OCI-M2 (cell line): ENCODE data around the gene CMC2.

Experiments used
- DNase-seq: peaks from one replicate; lab custom pipeline; 2025; ENCODE audit not compliant: unreplicated experiment; lab: John Stamatoyannopoulos, UW

Gene CMC2

DNA sequence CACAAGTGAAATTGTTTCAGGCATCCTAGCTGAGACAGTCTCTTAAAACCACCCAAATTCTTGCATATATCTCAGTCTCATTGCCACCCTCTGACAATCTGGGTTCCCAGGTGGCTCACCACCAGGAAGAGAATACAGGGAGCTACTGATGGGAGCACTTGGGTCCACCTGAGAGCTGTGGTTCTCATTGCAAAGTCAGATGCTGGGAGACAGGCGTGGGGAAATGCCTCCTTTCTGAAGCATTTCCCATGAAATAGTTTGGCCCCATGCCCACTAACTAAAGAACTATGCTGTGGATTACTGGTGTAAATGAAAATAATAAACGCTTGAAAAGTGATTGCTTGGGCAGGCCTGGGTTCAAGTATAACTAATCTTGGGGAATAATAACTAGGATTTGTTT is 70.3 kb downstream of the CMC2 start:
- DNase-seq = no peak

DNA sequence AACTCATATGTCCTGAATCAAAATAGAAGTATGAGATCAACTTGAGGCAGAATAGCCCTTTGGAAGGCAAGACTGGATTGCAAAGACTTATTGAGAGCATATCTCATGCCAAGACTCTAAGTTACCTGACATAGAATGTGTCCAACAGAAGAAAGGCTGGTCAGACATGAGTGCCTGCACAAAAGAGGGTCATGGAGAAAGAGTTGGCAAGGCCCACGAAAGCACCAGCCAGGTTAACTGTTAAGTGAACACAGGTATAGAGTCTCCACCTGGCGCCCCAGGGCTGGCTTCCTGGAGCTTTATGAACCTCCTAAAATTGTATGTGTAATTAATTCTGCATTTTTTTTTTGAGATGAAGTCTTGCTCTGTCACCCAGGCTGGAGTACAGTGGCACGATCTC is 71.0 kb downstream of the CMC2 start:
- DNase-seq = no peak

DNA sequence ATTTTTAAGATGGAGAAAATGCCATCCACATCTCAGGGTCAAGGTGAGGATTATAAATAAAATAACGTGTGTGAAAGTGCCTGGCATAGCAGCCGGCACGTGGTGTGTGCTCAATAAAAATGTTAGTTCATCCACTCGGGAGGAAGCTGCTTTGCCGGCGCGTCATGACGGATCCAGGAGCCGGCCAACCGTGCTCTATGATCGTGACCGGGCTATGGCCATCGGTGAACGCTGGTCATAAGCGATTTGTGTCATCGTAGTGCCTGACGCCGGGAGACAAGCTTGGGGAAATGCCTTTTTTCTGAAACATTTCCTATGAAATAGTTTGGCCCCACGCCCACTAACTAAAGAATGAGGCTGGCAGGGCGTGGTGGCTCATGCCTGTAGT is 74.0 kb downstream of the CMC2 start:
- DNase-seq = no peak

DNA sequence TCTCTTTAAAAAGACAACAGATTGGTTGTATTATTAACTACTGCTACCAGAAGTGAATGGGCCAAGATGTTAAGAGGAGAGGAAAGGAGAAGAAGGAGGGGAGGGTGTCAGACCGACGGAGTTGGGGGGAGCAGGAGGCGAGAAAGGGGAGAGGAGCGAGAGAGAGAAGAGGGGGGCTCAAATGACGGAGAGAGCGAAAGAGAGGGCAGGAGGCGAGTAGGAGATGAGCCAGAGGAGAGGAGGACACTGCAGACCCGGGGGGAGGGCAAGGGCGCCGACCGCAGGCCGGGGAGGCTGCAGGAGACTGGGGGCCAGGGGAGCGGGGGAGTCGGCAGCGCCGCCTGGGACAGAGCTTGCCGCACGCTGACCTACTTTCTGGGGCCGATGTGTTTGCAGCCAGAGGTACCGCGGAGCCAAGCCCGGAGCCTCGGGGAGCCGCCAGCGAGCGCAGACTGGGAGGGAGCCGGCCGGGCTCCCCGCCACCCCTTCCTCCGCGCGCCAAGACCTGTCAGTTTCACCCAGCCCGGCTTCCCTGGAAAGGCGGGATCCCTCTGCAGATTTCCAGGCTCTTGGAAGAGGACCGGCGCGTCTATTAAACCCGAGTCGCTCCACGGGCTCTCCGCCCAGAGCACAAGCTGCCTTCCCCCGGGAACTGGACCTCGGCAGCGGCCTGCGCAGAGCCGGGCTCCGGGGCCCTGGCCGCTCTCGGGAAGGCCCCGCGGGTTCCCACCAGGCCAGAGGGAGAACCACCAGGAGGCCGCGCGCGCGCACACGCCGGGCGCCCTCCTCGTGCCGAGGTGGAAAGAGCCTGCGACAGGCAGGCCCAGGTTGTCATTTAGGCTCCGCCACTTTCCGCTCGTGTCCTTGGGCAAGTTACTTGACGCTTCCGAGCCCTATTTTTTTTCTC is 74.6 kb downstream of the CMC2 start:
- DNase-seq = no peak

DNA sequence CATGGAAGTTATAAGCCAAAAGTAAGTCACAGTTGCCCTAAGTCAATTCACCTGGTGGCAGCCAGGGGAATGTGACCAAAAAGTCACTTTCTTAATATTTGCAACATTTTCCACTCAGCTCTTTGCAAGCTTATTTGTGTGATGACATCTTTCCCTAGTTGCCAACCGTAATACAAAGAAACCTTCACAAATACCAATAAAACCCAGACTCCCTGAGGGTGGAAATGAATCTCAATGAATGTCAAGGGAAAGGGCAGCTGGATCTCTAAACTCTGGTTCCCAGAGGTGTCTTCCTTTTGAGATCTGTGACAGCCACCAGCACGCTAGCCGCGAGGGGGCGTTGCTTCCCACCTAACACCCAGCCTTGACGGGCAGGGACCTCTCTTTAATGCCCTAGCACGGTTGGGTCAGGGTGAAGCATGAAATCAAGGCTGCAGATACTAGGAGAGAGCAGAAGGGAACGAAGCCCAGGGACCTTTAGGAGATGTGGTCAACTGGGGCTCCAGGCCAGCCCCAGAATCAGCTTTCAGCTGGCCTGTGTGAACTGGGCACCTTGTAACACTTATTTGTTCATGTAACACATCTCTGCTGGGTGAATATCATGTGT is 82.2 kb downstream of the CMC2 start:
- no peak for DNase-seq

DNA sequence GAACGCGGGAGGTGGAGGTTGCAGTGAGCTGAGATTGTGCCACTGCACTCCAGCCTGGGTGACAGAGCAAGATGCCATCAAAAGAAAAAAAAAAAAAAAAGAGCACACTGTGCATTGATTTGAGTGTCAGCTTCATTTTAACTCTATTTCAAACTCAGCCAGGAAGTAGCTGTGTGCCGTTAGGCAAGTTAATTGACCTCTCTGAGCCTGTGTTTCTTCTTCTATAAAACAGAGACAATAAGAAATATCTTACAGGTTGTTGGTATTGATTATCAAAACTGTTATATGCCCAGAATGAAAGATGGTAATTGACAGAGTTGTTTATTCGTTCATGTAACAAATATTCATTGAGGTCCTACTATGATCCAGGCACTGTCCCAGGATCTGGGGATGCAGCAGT is 83.3 kb downstream of the CMC2 start:
- no peak for DNase-seq
